Activated CD4-positive, CD25-positive, alpha-beta regulatory T cell (primary cell): ENCODE data around the gene CGREF1.

Experiments
- DNase-seq, 4 experiments: peaks; one replicate each; lab custom pipeline; 2025; lab: John Stamatoyannopoulos, UW

The CGREF1 gene, protein sequence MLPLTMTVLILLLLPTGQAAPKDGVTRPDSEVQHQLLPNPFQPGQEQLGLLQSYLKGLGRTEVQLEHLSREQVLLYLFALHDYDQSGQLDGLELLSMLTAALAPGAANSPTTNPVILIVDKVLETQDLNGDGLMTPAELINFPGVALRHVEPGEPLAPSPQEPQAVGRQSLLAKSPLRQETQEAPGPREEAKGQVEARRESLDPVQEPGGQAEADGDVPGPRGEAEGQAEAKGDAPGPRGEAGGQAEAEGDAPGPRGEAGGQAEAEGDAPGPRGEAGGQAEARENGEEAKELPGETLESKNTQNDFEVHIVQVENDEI

DNA sequence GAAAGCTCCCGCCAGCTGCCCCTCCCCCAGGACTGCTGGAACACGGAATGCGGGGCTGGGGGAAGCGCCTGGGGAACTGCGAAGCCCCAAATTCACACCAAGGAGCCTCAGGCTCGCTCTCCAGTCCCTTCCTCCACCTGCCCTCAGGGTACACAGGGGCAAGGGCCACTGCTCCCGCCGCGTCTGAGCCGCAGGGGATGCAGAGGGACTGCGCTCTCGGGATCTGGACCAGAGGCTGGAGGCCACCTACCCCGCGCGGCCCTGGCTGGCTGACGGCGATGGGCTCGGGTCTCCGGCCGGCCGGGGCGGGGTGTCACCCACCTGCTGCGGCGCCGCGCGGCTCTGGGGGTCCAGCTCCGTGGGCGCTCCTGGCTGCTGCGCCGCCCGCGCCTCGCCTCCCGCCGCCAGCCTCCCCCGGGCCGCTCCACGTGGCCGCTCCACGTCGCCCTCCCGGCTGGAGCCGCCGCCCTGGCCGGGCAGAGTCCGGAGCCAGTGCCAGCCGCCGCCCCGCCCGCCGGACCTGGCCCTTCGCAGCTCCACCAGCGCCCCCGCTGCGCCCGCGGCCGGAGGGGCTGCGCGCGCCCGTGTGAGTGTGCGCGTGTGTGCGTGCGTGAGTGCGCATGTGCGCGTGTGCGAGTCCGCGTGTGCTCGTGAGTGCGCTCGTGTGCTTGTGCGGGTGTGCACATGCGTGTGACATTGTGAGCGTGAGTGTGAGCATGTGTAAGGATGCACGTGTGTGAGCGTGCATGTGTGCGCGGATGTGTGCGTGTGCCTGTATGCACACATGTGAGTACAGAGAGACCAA, at the start of gene CGREF1:
Gene CGREF1, minus strand, starts transcription at position 604 of the 805 bp plus-strand sequence. CDS start 14,762 bp downstream, outside the sequence.
- no peak for DNase-seq

DNA sequence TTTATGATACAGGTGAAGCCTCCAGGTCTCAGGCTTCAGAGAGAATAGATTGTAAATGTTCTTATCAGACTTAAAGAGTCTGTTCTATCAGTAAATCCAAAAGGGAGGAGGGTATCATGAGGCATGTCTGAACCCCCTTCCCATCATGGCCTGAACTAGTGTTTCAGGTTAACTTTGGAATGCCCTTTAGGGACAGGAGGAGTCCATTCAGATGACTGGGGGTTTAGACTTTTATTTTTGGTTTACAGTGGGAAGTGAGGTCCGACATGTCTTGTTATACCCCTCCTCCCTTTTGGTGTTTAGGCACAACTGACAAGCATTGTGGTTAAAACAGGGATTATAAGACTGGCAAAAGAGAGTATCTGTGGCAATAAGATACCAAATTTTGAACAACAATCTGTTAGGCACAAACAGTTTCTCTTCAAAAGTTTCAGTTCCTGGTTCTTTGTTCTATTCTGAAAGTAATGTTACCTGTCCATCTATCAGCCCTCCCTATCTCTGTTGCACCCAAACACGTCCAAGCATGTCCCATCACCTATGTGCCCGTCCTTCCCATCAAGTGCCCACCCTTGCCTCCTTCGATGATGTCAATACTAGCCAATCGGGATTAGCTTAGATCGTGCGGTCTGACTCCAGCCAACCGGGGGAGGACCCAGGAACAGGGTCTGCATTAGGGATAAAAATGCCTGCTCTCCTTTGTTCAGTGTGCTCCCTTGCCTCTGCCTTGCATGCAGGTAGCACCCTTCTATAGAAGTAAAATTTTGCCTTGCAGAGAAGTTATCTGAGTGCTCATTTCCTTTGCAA, 46.2 kb upstream of the CGREF1 start:
- no peak for DNase-seq

DNA sequence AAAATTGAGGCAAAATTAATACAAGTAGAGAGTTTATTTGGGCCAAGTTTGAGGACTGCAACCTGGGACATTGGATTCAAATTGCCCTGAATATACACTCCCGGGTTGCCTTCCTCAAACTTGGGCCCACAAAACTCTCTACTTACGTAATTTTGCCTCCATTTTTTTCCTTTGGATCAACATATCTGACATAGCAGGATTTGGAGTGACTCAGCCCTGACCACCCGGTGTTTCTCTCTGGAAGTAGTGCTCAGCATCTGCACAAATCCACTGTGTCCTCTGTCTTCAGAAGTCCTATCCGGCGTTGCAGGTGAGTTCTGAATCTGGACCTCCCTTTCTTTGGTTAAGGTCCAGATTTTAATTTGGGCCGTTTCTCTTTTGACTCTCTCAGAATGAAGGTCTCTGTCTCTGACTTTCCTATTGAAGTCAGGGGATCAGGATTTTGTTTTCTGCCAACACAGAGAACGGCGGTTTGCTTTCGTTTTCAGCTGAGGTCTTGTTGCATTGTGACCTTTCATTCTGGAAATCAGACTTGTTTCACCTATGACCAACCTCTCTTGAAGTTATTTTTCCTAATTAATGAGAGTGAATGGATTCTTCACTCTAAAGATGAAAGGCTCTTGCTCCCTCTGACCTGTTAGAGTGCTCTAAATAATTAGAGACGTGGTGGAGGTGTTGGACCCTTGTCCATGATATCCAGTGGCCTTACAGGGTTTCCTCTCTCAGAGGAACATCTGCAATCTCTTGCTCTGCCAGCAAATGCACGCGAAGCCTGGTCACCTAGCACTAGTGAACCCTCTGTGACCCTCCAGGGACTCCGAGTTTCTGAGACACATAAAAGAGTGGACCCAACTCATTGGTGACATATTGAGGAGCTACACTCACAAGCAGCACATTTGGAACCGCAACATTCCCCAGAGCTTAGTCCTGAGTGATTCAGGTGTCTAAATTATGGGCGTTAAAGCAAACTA, 43.5 kb upstream of the CGREF1 start:
- DNase-seq: no peak

DNA sequence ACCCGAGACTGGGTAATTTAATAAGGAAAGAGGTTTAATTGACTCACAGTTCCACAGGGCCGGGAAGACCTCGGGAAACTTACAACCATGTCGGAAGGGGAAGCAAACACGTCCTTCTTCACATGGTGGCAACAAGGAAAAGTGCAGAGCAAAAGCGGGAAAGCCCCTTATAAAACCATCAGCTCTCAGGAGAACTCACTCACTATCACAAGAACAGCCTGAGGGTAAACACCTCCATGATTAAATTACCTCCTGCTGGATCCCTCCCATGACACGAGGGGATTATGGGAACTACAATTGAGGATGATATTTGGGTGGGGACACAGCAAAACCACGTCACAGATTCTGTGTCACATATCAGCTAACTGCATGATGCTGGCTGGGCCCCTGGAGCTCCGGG, 41.3 kb upstream of the CGREF1 start:
- no peak for DNase-seq

DNA sequence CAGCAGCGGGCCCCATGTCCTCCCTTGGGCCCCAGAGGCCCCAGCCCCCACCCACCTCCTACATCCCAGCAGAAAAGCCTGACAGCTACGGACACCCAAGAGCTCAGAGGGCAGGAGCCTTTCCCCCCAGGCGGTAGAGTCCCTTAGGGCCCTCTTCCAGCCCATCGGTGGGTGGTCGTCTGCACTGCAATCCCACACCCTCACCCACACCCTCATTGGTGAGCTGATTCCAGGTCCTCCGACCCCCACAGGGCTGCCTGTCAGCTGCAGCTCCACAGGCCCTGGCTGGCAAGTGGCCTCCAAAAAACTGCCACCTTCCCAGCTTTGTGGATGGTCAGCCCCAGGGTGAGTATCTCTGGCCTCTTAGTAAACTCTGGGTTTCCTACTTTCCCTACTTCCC, 40.3 kb upstream of the CGREF1 start:
- DNase-seq: no peak

DNA sequence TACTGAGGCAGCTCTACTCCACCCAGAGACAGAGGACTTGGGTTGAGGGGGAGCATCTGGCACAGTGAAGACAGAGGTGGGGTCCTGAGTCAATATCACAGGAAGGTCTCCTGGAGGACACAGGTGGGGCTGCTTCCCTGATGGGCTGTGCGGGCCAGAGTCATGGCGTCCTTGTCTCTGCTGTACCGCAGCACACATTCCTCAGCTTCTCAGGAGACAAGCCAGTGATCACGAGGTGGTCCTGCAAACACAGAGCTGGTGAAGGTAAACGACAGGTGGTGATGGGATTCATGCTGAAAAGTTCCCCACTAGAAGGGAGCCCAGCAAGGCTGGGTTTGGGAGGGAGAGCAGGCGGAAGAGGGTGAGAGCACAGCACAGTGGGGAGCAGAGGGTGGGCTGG, 39.5 kb upstream of the CGREF1 start:
- no peak for DNase-seq

DNA sequence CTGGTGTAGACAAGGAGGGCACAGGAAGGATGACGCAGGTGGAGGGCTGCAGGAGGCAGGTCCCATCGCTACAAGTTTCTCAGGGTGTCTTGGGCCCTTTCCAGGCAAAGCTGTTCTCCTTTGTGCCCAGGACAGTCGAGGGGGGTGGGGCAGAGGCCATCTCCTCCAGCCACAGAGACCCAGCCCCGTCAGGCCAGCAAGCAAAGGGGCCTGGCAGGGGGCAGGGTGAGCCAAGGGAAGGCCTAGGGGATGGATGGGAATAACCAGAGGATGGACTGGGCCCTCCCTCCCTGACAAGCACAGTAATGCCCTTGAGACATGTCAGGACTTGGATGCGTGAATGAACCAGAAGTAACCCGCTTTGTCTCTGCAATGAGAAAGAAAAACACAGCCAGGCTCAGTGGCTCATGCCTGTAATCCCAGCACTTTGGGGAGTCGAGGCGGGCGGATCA, 36.2 kb upstream of the CGREF1 start:
- no peak for DNase-seq

DNA sequence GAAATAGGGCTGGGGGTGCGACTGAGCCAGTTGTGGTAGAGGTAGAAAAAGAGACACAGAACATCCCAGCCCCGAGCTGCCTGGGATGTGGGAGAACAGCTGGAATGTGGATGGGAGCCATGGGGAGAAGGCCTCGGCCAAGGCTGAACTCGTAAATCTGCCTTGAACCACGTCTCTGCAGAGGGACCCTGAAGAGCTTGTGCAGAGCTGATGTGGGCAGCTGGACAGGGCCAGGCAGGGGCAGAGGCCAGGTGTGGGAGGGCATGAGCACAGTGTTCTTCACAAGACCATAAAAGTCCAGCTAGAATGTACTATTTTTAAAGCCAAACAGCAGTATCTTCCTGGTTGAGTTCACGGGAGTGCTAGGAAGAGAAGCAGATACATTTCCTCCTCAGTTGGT, 35.6 kb upstream of the CGREF1 start:
- no peak for DNase-seq

DNA sequence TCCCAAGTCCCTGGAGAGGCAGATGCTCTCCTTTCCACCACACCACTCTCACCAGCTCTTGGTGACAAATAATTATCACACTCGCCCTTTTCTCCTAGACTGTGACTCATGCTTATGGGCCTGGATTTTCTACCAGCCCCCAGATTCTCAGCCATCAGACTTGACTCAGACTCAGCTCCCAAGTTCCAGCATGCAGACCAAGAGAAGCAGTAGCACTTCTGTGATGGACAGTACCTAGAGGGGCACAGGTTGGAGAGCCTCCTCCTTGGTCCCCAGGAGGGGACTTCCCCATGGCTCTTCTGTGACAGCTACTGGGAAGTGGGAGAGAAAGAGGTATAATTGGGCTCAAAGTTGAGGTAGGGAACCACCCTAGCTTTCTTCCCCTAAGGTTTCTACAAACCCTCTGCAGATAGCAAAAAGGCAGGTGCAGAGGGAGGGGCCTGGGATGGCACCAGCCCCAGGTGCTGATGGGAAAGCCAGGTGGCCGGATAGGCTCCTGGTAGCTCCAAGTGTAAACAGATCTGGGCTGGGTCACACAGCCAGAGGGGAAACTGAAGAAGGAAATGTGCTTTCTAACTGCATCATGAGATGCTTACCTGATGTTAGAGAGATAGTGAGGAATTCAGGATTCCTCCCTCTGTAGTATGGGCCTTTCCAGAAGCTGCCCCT, 34.0 kb upstream of the CGREF1 start:
- DNase-seq: no peak

DNA sequence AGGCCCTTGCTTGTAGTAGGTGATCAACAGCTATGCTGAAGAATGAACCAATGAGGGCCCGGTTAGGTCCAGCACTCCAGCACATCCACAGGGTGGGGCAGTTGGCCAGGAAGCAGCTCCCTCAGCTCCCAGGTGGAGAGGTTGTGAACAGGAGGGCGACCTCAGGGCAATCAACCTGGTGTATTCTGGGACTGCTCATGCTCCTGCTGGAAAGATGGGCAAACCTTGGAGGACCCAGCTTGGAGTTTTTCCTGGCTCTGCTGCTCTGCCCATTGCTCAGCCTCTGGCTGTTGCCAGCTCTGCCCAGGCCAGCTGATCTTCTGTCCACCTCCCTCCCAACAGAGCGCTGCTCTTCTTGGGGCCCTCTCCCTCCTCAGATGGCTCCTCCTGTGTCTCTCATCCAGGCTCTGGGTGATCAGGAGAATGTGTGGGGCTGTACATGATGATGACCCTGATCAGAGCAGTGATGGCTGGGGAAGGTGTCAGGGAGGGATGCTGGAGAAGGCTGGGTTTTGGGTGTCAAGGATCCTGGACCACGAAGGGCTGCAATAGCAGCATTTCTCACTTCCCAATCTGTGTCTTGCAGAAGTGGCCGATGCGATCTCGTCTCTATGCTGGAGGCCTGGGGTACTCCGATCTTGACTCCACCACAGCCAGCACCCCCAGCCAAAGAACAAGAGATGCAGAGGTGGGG, 33.3 kb upstream of the CGREF1 start:
- DNase-seq: no peak

DNA sequence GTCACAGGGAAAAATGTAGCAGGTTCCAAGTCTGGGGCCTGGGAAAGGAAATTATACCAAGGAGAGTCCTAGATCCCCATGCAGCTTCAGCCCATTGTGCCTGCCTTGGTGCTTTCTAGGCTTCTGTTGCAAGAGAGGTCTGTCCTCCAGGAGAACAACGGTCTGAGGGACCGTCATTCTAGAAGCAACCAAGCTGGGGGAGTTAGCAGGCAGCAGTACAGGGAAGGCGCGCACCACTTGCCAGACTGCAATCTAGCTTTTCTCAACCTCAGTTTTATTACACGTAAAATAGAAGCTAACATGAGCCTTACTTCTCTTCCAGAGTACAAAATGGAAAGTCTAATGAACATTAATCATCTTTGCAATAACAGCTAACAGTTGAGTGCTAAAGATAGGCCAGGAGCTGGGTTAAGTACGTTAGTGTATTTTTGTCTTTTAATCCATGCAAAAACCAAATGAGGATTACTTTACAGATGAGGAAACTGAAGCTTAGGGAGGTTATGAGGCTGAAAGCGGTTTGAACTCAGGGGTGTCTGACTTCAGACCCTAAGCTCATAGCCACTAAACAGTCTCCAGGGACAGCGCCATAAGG, 31.8 kb upstream of the CGREF1 start:
- DNase-seq: no peak

DNA sequence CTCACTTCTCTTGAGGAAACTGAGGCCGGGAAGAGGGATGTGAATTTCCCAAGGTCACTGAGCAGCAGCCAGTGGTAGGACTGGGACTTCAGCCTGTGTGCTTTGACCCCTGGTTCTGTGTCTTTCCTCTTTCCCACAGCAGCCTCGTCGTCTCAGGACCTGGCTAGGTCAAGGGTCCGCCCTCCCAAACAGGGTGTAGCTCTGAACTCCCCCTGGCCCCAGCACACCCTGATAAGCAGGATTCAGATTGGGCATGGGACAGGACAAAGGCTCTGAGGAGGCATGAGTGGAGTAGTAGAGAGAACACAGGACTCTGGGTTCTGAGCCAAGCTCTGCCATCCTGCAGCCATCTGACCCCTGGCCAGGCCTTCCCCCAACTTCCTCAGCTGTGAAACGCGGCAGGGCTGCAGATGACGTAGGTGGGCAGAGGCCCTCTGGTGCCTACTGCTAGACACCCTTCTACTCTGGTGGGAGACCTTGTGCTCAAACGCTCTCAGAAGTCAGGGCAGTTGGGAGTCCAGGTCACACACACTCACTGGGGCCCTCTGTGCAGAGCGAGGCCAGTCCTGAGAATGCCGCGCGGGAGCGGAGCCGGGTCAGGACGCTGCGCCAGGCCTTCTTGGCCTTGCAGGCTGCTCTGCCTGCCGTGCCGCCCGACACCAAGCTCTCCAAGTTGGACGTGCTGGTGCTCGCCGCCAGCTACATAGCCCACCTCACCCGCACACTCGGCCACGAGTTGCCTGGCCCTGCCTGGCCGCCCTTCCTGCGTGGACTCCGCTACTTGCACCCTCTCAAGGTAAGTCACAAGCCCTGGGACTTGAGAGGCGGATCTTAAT, 30.9 kb upstream of the CGREF1 start:
- no peak for DNase-seq

DNA sequence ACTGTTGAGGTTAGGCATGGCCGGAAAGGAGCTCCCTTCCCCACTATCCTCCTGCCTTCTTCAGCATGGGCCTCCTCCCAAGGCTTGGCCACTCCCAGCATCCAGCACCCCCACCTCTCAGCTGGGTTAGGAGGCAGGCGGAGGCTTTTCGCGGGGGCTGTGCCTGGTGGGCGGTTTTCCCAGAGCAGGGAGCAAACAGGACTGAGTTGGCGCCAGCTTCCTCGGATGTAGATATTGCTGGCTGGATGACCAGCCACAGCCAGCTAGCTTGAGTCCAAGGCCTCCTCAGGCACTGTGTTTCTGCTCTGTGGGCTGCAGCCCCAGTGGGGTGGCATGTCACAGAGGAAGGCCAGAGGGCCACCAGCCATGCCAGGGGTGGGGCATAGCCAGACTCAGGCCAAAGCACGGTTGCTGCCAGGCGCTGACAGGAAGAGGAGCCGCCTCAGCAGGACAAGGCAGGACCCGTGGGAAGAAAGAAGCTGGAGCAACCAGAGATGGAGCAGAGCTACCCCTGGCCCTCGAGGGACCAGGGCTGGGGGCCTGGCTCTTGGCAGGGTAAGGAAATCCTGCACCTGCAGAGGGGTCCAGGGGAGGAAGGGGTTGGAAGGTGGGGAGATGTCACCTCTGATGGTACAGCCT, 30.0 kb upstream of the CGREF1 start, which contains the start of gene TCF23:
Gene TCF23, plus strand, starts transcription at position 204 of the 639 bp plus-strand sequence. Its CDS starts 130 bp downstream, at position 334.
- no peak for DNase-seq

DNA sequence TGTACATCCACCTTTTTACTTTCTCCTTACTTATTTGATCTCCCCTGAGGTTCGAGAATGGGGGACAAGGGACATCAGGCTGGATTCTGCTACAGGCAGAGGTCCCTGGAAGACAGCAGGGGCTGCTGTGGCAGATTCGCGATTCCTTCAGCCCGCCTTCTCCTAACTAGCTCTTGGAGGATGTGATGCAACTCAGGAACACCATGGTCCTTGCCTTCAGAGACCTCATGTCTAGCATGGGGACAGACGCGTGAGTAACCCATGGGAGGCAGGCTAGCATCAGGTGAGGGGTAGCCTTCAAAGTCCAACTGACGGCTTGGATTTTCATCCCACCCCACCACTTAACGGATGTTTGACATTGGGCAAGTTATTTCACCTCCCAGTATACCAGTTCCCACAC, 29.0 kb upstream of the CGREF1 start:
- no peak for DNase-seq

DNA sequence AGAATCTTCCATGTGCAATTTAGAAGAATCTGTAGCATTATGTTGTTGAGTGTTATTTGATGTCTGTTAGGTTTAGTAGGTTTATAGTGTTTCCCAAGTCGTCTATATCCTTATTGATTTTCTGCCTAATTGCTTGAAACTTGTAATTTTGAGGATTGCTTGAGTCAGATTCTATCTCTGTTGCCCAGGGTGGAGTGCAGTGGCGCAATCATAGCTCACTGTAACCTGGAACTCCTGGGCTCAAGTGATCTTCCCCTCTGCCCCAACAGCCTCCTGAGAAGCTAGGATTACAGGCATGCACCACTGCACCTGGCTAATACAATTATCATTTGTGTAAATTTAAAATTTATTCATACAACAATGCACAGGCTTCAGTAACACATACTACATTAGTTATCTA, 26.8 kb upstream of the CGREF1 start:
- DNase-seq: no peak

DNA sequence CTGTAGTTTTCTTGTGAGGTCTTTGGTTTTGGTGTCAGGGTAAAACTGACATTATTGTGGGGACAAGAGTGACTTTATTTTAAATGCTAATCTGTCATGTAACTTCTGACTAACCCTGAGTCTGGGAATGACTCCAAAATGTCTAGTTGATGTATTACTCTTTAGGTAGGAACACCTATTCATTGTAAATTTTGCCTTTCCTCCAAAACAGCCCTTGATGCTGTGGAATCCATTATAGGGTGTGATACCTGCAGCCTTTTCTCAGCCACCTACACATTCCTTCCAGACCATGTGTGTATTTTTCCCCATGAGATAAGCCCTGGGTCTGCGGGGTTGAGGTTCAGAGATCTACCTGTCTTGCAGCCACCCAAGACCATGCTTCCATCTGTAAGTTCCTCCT, 24.4 kb upstream of the CGREF1 start:
- no peak for DNase-seq

DNA sequence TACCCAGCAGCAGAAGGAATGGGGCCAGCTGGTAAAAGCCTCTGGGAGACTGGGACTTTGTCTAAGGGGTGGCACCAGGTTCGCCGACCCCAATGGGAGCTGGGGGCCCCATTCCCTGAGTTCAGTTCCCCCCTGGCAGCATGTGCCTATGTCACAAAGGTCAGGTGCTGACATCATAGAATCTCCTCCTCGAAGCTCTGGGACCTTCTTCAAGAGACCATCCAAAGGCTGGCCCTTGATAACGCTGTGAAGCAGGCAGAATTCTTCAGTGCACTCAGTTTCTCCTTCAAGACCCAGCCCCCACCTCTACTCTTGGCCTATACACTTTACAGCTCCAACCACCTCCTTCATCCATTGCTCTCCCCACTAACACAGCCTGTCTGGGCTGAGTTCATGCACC, 20.4 kb upstream of the CGREF1 start, which contains the start of gene PRR30:
Gene PRR30, minus strand, starts transcription at position 101 of the 400 bp plus-strand sequence. CDS start 1,081 bp downstream, outside the sequence.
- no peak for DNase-seq

DNA sequence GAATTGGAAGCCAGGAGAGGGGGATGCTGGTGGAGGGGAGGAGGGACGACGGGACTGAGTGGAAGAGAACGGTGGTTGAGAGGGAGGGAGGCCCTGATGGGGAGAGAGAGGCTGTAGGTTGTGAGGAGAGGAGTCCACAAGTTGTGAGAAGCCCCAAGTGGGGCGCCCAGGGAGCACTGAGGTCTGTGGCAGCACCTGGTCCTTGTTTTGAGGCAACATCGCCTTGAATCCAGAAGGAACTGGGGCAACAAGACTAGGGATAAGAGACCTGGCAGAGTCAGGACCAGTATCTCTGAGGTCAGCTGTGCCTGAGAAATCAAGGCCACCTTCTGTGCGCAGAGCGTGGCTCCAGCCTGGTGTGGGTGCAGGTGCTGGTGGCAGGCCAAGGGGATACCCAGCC, 19.2 kb upstream of the CGREF1 start:
- DNase-seq: no peak
